ENCODE results near the gene RPL39L. TPM values are rescaled to one million over a fixed set of nuclear protein-coding genes. Genes with fewer than 3 reads are reported as not detected.

RPL39L gene
- total and polyA plus RNA-seq, 2 of the 4 experiments (the other 2 are of a cell fraction): 18.1 to 34.6 TPM

- Histone ChIP-seq H3K27ac (ENCODE audit: insufficient read depth, low read length) (no peak overlapping the region), H2AK5ac (ENCODE audit: low read depth, low read length) (no peak overlapping the region), H4K20me1 (ENCODE audit: insufficient read depth, low read length) (no peaks in the 10 kb centered on the region), H3K18ac (ENCODE audit: low read depth, low read length) (no peak overlapping the region), H2BK120ac (ENCODE audit: low read depth, low read length) (no peak overlapping the region), H2BK5ac (ENCODE audit: low read depth, low read length, poor library complexity, severe bottlenecking) (no peak overlapping the region), H2BK15ac (ENCODE audit: low read depth, low read length) (no peak overlapping the region), H3K9ac (ENCODE audit: low read depth, low read length) (no peak overlapping the region), H3K23ac (ENCODE audit: low read depth, low read length) (no peak overlapping the region), H3K9me3 (ENCODE audit: control insufficient read depth, insufficient read depth, low read length) (no peaks in the 10 kb centered on the region), H3K4ac (ENCODE audit: low read depth, low read length) (no peak overlapping the region), H4K91ac (ENCODE audit: insufficient read depth, low read depth, low read length) (no peak overlapping the region), H2BK20ac (ENCODE audit: low read depth, low read length) (no peak overlapping the region), H3K4me1 (ENCODE audit: control insufficient read depth, insufficient read depth, low read length) (no peaks in the 10 kb centered on the region), H3K14ac (replicated peaks; ENCODE audit: low read depth, low read length) (no peak overlapping the region), H3K79me1 (ENCODE audit: low read depth in 1 of 2, low read length in 2 of 2) (no peaks in the 10 kb centered on the region), H2AFZ (replicated peaks; ENCODE audit: low read length, poor library complexity) (no peak overlapping the region), H3K4me2 (ENCODE audit: low read depth, low read length) (no peak overlapping the region), H3K36me3 (ENCODE audit: control insufficient read depth, insufficient read depth, low read length) (no peaks in the 10 kb centered on the region), H3K56ac (ENCODE audit: extremely low read depth, insufficient read depth, low read length) (no peak overlapping the region), H3K27me3 (ENCODE audit: control insufficient read depth, insufficient read depth, low read length) (no peaks in the 10 kb centered on the region), H3K4me3 (ENCODE audit: insufficient read depth, low read depth, low read length) (no peak overlapping the region), H4K8ac (ENCODE audit: low read depth in 2 of 2, low read length in 2 of 2) (no peak overlapping the region), H4K5ac (ENCODE audit: low read depth, low read length) (no peak overlapping the region), H3K9me1 (ENCODE audit: insufficient read depth, low read length) (no peaks in the 10 kb centered on the region), H2AK9ac (replicated peaks; ENCODE audit: low read depth, low read length, poor library complexity) (no peak overlapping the region)
- intact Hi-C loops (cut with micrococcal nuclease) (no loop called here), in situ Hi-C loops (cut with MboI; ENCODE audit: low sequenced_read_pairs) (no loop called here), dilution Hi-C loops (cut with HindIII; ENCODE audit: low sequenced_read_pairs, unreplicated experiment) (no loop called here)
- ATAC-seq (ENCODE audit: low read depth): no peak
- DNase-seq: no peak
- ChIA-PET POLR2A (ENCODE audit: unreplicated experiment) (no interaction called here), CTCF (interaction anchor here (1.0 to 1.5 kb wide), 2 partner anchors 19 to 559 kb away, joined by 3 read pairs; partner anchors contain the start of gene RPL39L)
- no TSS peak for BruUV-seq (replicated peaks)
- TF ChIP-seq RAD21 (IDR thresholded peaks at IDR 0.05; ENCODE audit: low read length): no peak
- no peak for TF ChIP-seq USF2 (IDR thresholded peaks at IDR 0.05; ENCODE audit: low read depth, low read length)
- TF ChIP-seq FOS (IDR thresholded peaks at IDR 0.05; ENCODE audit: low read depth, low read length): no peak
- TF ChIP-seq CTCF (conservative IDR thresholded peaks at IDR 0.05; ENCODE audit: low read depth, low read length): no peak
- no peak for TF ChIP-seq MAZ (IDR thresholded peaks at IDR 0.05; ENCODE audit: borderline replicate concordance, low read depth, low read length)
- no peak for TF ChIP-seq MXI1 (IDR thresholded peaks at IDR 0.05; ENCODE audit: borderline replicate concordance, low read depth, low read length)
- TF ChIP-seq SMC3 (IDR thresholded peaks at IDR 0.05; ENCODE audit: low read depth, low read length): no peak
- no peak for TF ChIP-seq RCOR1 (IDR thresholded peaks at IDR 0.05; ENCODE audit: insufficient replicate concordance, low read length)
- no peak for TF ChIP-seq MAFK (IDR thresholded peaks at IDR 0.05; ENCODE audit: low read depth, low read length)
- no peak for TF ChIP-seq POLR2A (IDR thresholded peaks at IDR 0.05; ENCODE audit: low read depth, low read length)
- TF ChIP-seq CHD1 (IDR thresholded peaks at IDR 0.05; ENCODE audit: low read depth, low read length): no peak
- no peak for TF ChIP-seq CEBPB (IDR thresholded peaks at IDR 0.05; ENCODE audit: low read depth, low read length)
- TF ChIP-seq RFX5 (IDR thresholded peaks at IDR 0.05; ENCODE audit: low read depth, low read length): no peak
- no peak for TF ChIP-seq ELK1 (IDR thresholded peaks at IDR 0.05; ENCODE audit: borderline replicate concordance, low read depth, low read length)
- no peak for TF ChIP-seq BHLHE40 (IDR thresholded peaks at IDR 0.05; ENCODE audit: low read depth, low read length)
- no peak for TF ChIP-seq NFE2L2 (IDR thresholded peaks at IDR 0.05; ENCODE audit: low read depth, low read length)
- WGBS, 2 experiments (ENCODE audit: extremely low coverage in 2 of 2, insufficient read length in 1 of 2): 79% methylated on average over 2 of the region's 2 CpGs; no CpG with 5 or more reads in 1 of the 2 experiments
Measured at GRCh38 chr3:187120326-187120725, 19.0 kb downstream of the RPL39L start.

Data from IMR-90 (cell line).